Liver (tissue), 3 donors: Measurements from ENCODE around the gene PINLYP.

ENCODE experiments used
- FOXA2 ChIP-seq: IDR thresholded peaks from 2 replicates; pipeline ENCODE4 v1.6.1; 2016; ENCODE audit warnings: antibody characterized with exemption
- GABPA ChIP-seq, 2 donors: IDR thresholded peaks in 1 of 2; conservative IDR thresholded peaks in 1 of 2; 2 replicates each; pipeline ENCODE4 v1.6.1; 2016; ENCODE audit warnings: antibody characterized with exemption in 2 of 2, mild to moderate bottlenecking in 1 of 2, moderate library complexity in 1 of 2
- TAF1 ChIP-seq: conservative IDR thresholded peaks from 2 replicates; pipeline ENCODE4 v1.6.1; 2016; ENCODE audit warnings: antibody characterized with exemption, mild to moderate bottlenecking
- TF ChIP-seq, protein P1 (sequence below): IDR thresholded peaks from 2 replicates; pipeline ENCODE4 v1.6.1; 2016; ENCODE audit warnings: antibody characterized with exemption
- TF ChIP-seq, protein P2 (sequence below): IDR thresholded peaks from 2 replicates; pipeline ENCODE4 v1.6.1; 2016; ENCODE audit warnings: antibody characterized with exemption
- TF ChIP-seq, protein P3 (sequence below): fragments of 150-350 bp; IDR thresholded peaks from 2 replicates; pipeline ENCODE4 v1.5.1; 2017; ENCODE audit warnings: improper control_type of control experiment, low read depth, low read length; ENCODE audit not compliant: missing input control
- donor health status: healthy.
- donor health status: healthy.

DNA sequence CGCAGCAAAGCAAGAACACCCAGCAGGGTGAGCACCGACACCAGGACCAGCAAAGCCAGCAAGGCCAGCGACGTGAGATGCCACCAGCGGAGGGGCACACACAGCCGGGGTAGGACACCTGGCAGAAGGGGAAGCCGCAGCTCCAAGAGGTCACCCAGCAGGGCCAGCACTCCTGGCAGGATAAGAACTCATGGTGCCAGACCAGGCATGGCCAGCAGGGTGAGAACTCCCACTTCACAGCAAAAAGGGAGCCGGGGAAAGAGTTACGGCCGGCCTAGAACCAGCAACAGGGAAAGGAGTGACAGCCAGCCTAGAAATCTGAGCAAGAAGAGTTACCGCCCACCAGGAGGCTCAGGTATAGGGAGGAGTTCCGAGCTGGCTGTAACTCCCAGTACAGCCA lies 36.8 kb downstream of the PINLYP start:
- TF ChIP-seq TAF1 (no peak), GABPA (IDR thresholded peaks at IDR 0.05 in 1 of 2, conservative IDR thresholded peaks at IDR 0.05 in 1 of 2) (no peak), FOXA2 (no peak)
- TF ChIP-seq, protein P1, sequence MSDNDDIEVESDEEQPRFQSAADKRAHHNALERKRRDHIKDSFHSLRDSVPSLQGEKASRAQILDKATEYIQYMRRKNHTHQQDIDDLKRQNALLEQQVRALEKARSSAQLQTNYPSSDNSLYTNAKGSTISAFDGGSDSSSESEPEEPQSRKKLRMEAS, result no peak
- TF ChIP-seq, protein P2, sequence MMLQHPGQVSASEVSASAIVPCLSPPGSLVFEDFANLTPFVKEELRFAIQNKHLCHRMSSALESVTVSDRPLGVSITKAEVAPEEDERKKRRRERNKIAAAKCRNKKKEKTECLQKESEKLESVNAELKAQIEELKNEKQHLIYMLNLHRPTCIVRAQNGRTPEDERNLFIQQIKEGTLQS, result no peak
- TF ChIP-seq, protein P3, sequence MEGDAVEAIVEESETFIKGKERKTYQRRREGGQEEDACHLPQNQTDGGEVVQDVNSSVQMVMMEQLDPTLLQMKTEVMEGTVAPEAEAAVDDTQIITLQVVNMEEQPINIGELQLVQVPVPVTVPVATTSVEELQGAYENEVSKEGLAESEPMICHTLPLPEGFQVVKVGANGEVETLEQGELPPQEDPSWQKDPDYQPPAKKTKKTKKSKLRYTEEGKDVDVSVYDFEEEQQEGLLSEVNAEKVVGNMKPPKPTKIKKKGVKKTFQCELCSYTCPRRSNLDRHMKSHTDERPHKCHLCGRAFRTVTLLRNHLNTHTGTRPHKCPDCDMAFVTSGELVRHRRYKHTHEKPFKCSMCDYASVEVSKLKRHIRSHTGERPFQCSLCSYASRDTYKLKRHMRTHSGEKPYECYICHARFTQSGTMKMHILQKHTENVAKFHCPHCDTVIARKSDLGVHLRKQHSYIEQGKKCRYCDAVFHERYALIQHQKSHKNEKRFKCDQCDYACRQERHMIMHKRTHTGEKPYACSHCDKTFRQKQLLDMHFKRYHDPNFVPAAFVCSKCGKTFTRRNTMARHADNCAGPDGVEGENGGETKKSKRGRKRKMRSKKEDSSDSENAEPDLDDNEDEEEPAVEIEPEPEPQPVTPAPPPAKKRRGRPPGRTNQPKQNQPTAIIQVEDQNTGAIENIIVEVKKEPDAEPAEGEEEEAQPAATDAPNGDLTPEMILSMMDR, result no peak
